ENCODE measurements around the gene SPAAR.

Gene SPAAR

DNA sequence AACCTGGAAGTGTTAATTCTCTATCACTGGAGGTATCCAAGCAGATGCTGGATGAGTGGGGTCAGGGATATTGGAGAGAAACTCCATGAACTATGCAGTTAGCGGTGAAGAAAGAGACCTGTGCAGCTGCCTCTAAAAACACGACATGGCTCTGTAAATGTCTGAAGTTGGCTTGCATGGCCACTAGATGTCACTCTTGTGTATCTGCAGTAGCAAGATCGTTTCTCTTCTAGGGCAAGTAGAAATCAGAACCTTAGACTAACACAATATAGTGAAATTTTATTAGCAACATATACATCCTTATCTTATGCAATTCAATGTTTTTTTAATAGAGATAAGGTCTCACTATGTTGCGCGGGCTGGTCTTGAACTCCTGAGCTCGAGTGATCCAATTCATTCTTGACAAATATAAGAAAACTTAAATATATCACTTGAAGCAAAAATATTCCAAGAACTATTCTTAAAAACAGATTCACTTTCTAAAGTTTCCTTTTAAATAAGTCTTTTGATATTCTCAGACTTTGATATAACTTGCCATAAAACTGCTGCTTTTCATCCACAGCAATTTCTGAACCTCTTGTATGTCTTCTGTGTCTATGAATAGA, 45.8 kb downstream of the SPAAR start:
- peak; percentile 71 for DNase-seq (ENCODE audit: low spot score)
- TF ChIP-seq CTCF (IDR thresholded peaks at IDR 0.05; ENCODE audit: extremely low read depth, insufficient read depth, missing control alignments), result peak; percentile 82
- in situ Hi-C loops (cut with MboI; ENCODE audit: low pct_unique_long_range_greater_than_20kb, low sequenced_read_pairs, unreplicated experiment), result no loop called here

GRCh38 chr9:35956651-35957050, 47.4 kb downstream of the SPAAR start:
- TF ChIP-seq CTCF (IDR thresholded peaks at IDR 0.05; ENCODE audit: extremely low read depth, insufficient read depth, missing control alignments), result no peak
- no peak for DNase-seq (ENCODE audit: low spot score)
- in situ Hi-C loops (cut with MboI; ENCODE audit: low pct_unique_long_range_greater_than_20kb, low sequenced_read_pairs, unreplicated experiment), result no loop called here

GRCh38 chr9:35958104-35958837, 49.0 kb downstream of the SPAAR start, which contains the start of gene OR2S2:
Gene OR2S2, minus strand, starts transcription at chr9:35958154. Its CDS starts 56 bp downstream, at chr9:35958098.
- in situ Hi-C loops (cut with MboI; ENCODE audit: low pct_unique_long_range_greater_than_20kb, low sequenced_read_pairs, unreplicated experiment), result no loop called here
- no peak for DNase-seq (ENCODE audit: low spot score)

GRCh38 chr9:35960039-35960655, 50.9 kb downstream of the SPAAR start:
- no peak for TF ChIP-seq CTCF (IDR thresholded peaks at IDR 0.05; ENCODE audit: extremely low read depth, insufficient read depth, missing control alignments)
- in situ Hi-C loops (cut with MboI; ENCODE audit: low pct_unique_long_range_greater_than_20kb, low sequenced_read_pairs, unreplicated experiment), result no loop called here
- DNase-seq (ENCODE audit: low spot score), result no peak

More at GRCh38 chr9:35958104-35958837, 49.0 kb downstream of the SPAAR start, which contains the start of gene OR2S2:
- TF ChIP-seq CTCF (IDR thresholded peaks at IDR 0.05; ENCODE audit: extremely low read depth, insufficient read depth, missing control alignments), result no peak

Data from GM13977 (cell line).